Caco-2 (cell line): Measurements from ENCODE around the gene SARNP. TPM values are rescaled to one million over a fixed set of nuclear protein-coding genes. Genes with fewer than 3 reads are reported as not detected.

Experiments
- BruUV-seq: library from RNA; stranded (reverse); fragments of 400-500 nt; replicated peaks from 2 replicates; lab custom pipeline; 2021; lab: Mats Ljungman, UMichigan
- CTCF ChIA-PET: fragments of 300-600 bp; sonication (Branson Sonifier 250); formaldehyde crosslinking; loops from one replicate; lab custom pipeline; 2022; ENCODE audit warnings: antibody characterized with exemption; lab: Charles Lee
- POLR2A ChIA-PET: fragments of 300-600 bp; sonication (Branson Sonifier 250); formaldehyde crosslinking; loops from one replicate; lab custom pipeline; 2022; ENCODE audit warnings: antibody characterized with exemption; lab: Charles Lee
- DNase-seq, 2 experiments: peaks; one replicate each; pipeline versions ENCODE4 v3.0.0 to v3.0.0-alpha.2; 2020 to 2022
- H3K27me3 ChIP-seq: replicated peaks from 2 replicates; pipeline ENCODE4 v1.6.0; 2011; ENCODE audit warnings: low read length; ENCODE audit not compliant: control insufficient read depth, insufficient read depth
- H3K36me3 ChIP-seq: 2 replicates; pipeline ENCODE4 v1.5.1; 2011; ENCODE audit warnings: low read length; ENCODE audit not compliant: control insufficient read depth, insufficient read depth
- H3K4me1 ChIP-seq: fragments of 250-450 bp; sonication (Bioruptor Pico); 2 replicates; pipeline ENCODE4 v1.5.1; 2020; ENCODE audit warnings: mild to moderate bottlenecking
- H3K4me3 ChIP-seq: 2 replicates; pipeline ENCODE4 v1.5.1; 2011; ENCODE audit warnings: low read depth, mild to moderate bottlenecking, control low read depth, low read length
- H3K9me3 ChIP-seq: fragments of 250-450 bp; sonication (Bioruptor Pico); 2 replicates; pipeline ENCODE4 v1.5.1; 2020; ENCODE audit warnings: mild to moderate bottlenecking, moderate library complexity
- H3K27ac Mint-ChIP-seq: one replicate; pipeline ENCODE4 v1.8.0; 2022; ENCODE audit warnings: mixed read lengths; ENCODE audit not compliant: unreplicated experiment
- H3K27me3 Mint-ChIP-seq: one replicate; pipeline ENCODE4 v1.8.0; 2022; ENCODE audit warnings: mixed read lengths; ENCODE audit not compliant: insufficient read depth, unreplicated experiment
- H3K36me3 Mint-ChIP-seq: one replicate; pipeline ENCODE4 v1.8.0; 2022; ENCODE audit warnings: mild to moderate bottlenecking, mixed read lengths; ENCODE audit not compliant: insufficient read depth, unreplicated experiment
- H3K4me1 Mint-ChIP-seq: one replicate; pipeline ENCODE4 v1.8.0; 2022; ENCODE audit warnings: low read depth, mixed read lengths; ENCODE audit not compliant: unreplicated experiment
- H3K4me3 Mint-ChIP-seq: one replicate; pipeline ENCODE4 v1.8.0; 2022; ENCODE audit warnings: mild to moderate bottlenecking, moderate library complexity, mixed read lengths; ENCODE audit not compliant: unreplicated experiment
- H3K9me3 Mint-ChIP-seq: one replicate; pipeline ENCODE4 v1.8.0; 2022; ENCODE audit warnings: mixed read lengths; ENCODE audit not compliant: unreplicated experiment
- CTCF ChIP-seq, 2 experiments: fragments of 200-600 bp in 1 of 2; IDR thresholded peaks; 1 replicate in 1 of 2; 2 replicates in 1 of 2; pipeline versions ENCODE4 v1.5.1 to v1.8.0; 2011 to 2022; ENCODE audit warnings: antibody characterized with exemption in 1 of 2, control low read depth in 1 of 2, inconsistent platforms in 1 of 2, low read depth in 1 of 2, low read length in 1 of 2, mild to moderate bottlenecking in 1 of 2, moderate library complexity in 1 of 2; ENCODE audit not compliant: insufficient read depth in 1 of 2, severe bottlenecking in 1 of 2, unreplicated experiment in 1 of 2
- intact Hi-C: fragments of 100-400 bp; cut with micrococcal nuclease; formaldehyde crosslinking; loops from one replicate; pipeline ENCODE4 v1.10.0; 2022; ENCODE audit not compliant: unreplicated experiment
- total RNA-seq: library from RNA; stranded (reverse); gene quantifications from 2 replicates; pipeline ENCODE4 v1.2.3, GENCODE V29; 2022

Gene SARNP
- total RNA-seq, 1 experiment from 2014 or later: 77.6 TPM

GRCh38 chr12:55780685-55781084, 36.8 kb downstream of the SARNP start:
- CTCF ChIA-PET: interaction anchor here (0.7 kb wide), 1 partner anchor 146 kb away, joined by 4 read pairs; no protein-coding TSS in a partner anchor
- H3K4me3 ChIP-seq: no peak overlapping the region
- Mint-ChIP-seq H3K4me3 (no peak overlapping the region), H3K36me3 (peaks cover 98% of the 10 kb centered on the region), H3K27ac (no peak overlapping the region), H3K4me1 (peaks cover 13% of the 10 kb centered on the region), H3K27me3 (no peaks in the 10 kb centered on the region), H3K9me3 (no peaks in the 10 kb centered on the region)
- H3K4me1 ChIP-seq: peaks cover 21% of the 10 kb centered on the region
- intact Hi-C loops: no loop called here
- POLR2A ChIA-PET: no interaction called here
- 0 out of 2 replicates have a peak, but pooled peaks cover 2% of the 10 kb centered on the region for H3K36me3 ChIP-seq
- H3K27me3 ChIP-seq: no peaks in the 10 kb centered on the region
- TF ChIP-seq CTCF (IDR thresholded peaks at IDR 0.05; ENCODE audit: insufficient read depth in 1 of 2, low read depth in 1 of 2, low read length in 1 of 2, severe bottlenecking in 1 of 2, unreplicated experiment in 1 of 2): no peak
- H3K9me3 ChIP-seq: no peaks in the 10 kb centered on the region
- DNase-seq: no peak
- no TSS peak for BruUV-seq

GRCh38 chr12:55777856-55778255, 39.7 kb downstream of the SARNP start:
- Histone ChIP-seq H3K4me3 (no peak overlapping the region), H3K27me3 (no peaks in the 10 kb centered on the region), H3K36me3 (0 out of 2 replicates have a peak, but pooled peaks cover 2% of the 10 kb centered on the region), H3K4me1 (peaks cover 21% of the 10 kb centered on the region), H3K9me3 (no peaks in the 10 kb centered on the region)
- Mint-ChIP-seq H3K27ac (peak overlapping the region; percentile 50), H3K4me3 (no peak overlapping the region), H3K9me3 (no peaks in the 10 kb centered on the region), H3K27me3 (no peaks in the 10 kb centered on the region), H3K4me1 (peaks cover 13% of the 10 kb centered on the region), H3K36me3 (peaks cover 92% of the 10 kb centered on the region)
- CTCF ChIA-PET: interaction anchor here (0.7 to 2.1 kb wide), 5 partner anchors 20 to 96 kb away, joined by 3 to 11 read pairs (median 5); a partner anchor contains a TSS
- BruUV-seq: no TSS peak
- intact Hi-C loops: loop anchor here (1.0 kb wide), 1 partner anchor 11 kb away; no protein-coding TSS in a partner anchor
- TF ChIP-seq CTCF (IDR thresholded peaks at IDR 0.05; ENCODE audit: insufficient read depth in 1 of 2, low read depth in 1 of 2, low read length in 1 of 2, severe bottlenecking in 1 of 2, unreplicated experiment in 1 of 2): no peak
- DNase-seq: no peak
- POLR2A ChIA-PET: interaction anchor here (1.6 kb wide), 1 partner anchor 40 kb away, joined by 9 read pairs; the partner anchor contains the start of genes ORMDL2 and SARNP

- no TSS peak for BruUV-seq
- Mint-ChIP-seq H3K36me3 (peaks cover 78% of the 10 kb centered on the region), H3K27ac (no peak overlapping the region), H3K4me3 (no peak overlapping the region), H3K9me3 (no peaks in the 10 kb centered on the region), H3K27me3 (no peaks in the 10 kb centered on the region), H3K4me1 (peaks cover 7% of the 10 kb centered on the region)
- Histone ChIP-seq H3K9me3 (no peaks in the 10 kb centered on the region), H3K27me3 (no peaks in the 10 kb centered on the region), H3K36me3 (peaks cover 2% of the 10 kb centered on the region; the same call in 1 of the 2 replicates), H3K4me3 (no peak overlapping the region), H3K4me1 (no peaks in the 10 kb centered on the region)
- intact Hi-C loops: no loop called here
- ChIA-PET POLR2A (no interaction called here), CTCF (no interaction called here)
- TF ChIP-seq CTCF (IDR thresholded peaks at IDR 0.05; ENCODE audit: insufficient read depth in 1 of 2, low read depth in 1 of 2, low read length in 1 of 2, severe bottlenecking in 1 of 2, unreplicated experiment in 1 of 2): no peak
- no peak for DNase-seq
Measured at GRCh38 chr12:55771736-55772135, 45.8 kb downstream of the SARNP start.
